ENCODE measurements around the gene SVEP1.
"Not testable (repeated sequence)": the region's sequence is repeated elsewhere in the genome, so short reads cannot be mapped to it uniquely, and the experiment has no call there.

Gene SVEP1

GRCh38 chr9:110440172-110440571, 139.4 kb downstream of the SVEP1 start:
- no peak for DNase-seq

- no peak for DNase-seq
These were observed 147.3 kb downstream of the SVEP1 start for GRCh38 chr9:110432253-110432652.

GRCh38 chr9:110429453-110429852, 150.1 kb downstream of the SVEP1 start:
- DNase-seq: no peak

- peak; percentile 43 for DNase-seq
These were observed 151.9 kb downstream of the SVEP1 start for GRCh38 chr9:110427497-110428104.

GRCh38 chr9:110426052-110426709, 153.4 kb downstream of the SVEP1 start:
- no peak for DNase-seq

GRCh38 chr9:110414471-110414870, 165.1 kb downstream of the SVEP1 start:
- no peak for DNase-seq

- no peak for DNase-seq
These were observed 168.6 kb downstream of the SVEP1 start for GRCh38 chr9:110410961-110411360.

GRCh38 chr9:110408598-110408997, 170.9 kb downstream of the SVEP1 start:
- DNase-seq: no peak

GRCh38 chr9:110405858-110406443, 173.6 kb downstream of the SVEP1 start:
- DNase-seq: no peak

GRCh38 chr9:110404473-110404872, 175.1 kb downstream of the SVEP1 start:
- DNase-seq: no peak

GRCh38 chr9:110399983-110400382, 179.6 kb downstream of the SVEP1 start:
- DNase-seq: no peak

- not testable (repeated sequence) for DNase-seq
These were observed 180.5 kb downstream of the SVEP1 start for GRCh38 chr9:110398992-110399391.

- no peak for DNase-seq
These were observed 187.6 kb downstream of the SVEP1 start for GRCh38 chr9:110391826-110392485.

GRCh38 chr9:110389148-110389750, 190.3 kb downstream of the SVEP1 start:
- DNase-seq: no peak

GRCh38 chr9:110383491-110383890, 196.1 kb downstream of the SVEP1 start:
- no peak for DNase-seq

GRCh38 chr9:110382731-110383130, 196.8 kb downstream of the SVEP1 start:
- DNase-seq: no peak

- no peak for DNase-seq
These were observed 208.0 kb downstream of the SVEP1 start for GRCh38 chr9:110371411-110372007.

- no peak for DNase-seq
These were observed 209.2 kb downstream of the SVEP1 start for GRCh38 chr9:110370315-110370714.

GRCh38 chr9:110364451-110364850, 215.1 kb downstream of the SVEP1 start:
- DNase-seq: no peak

- not testable (repeated sequence) for DNase-seq
These were observed 220.5 kb downstream of the SVEP1 start for GRCh38 chr9:110358992-110359391.

GRCh38 chr9:110357505-110357904, 222.0 kb downstream of the SVEP1 start:
- no peak for DNase-seq

GRCh38 chr9:110356639-110357395, 222.7 kb downstream of the SVEP1 start:
- DNase-seq: no peak

Data from activated CD4-positive, alpha-beta T cell treated with anti-CD3 and anti-CD28 coated beads, Interleukin-2, amount 50 U/mL, for 16 hours (primary cell).